ENCODE results near the gene CCDC88C.
A peak's percentile ranks its signal among the peaks of the same experiment; 100 is the strongest.

The CCDC88C gene

GRCh38 chr14:91258011-91258618 lies 159.5 kb downstream of the CCDC88C start:
- peaks cover 16% of the 10 kb centered on the region for H3K4me1 ChIP-seq (ENCODE audit: insufficient read depth, poor library complexity, severe bottlenecking)
- no peak for TF ChIP-seq CTCF (IDR thresholded peaks at IDR 0.05; ENCODE audit: poor library complexity, severe bottlenecking)
- no peak overlapping the region for H3K4me3 ChIP-seq (ENCODE audit: severe bottlenecking)
- DNase-seq (ENCODE audit: low spot score) (peak; percentile 92), ATAC-seq (ENCODE audit: low read depth) (peak; percentile 76)
- no peaks in the 10 kb centered on the region for H3K9me3 ChIP-seq (ENCODE audit: severe bottlenecking)
- no peaks in the 10 kb centered on the region for H3K27me3 ChIP-seq (ENCODE audit: insufficient read depth, poor library complexity, severe bottlenecking)
- H3K36me3 ChIP-seq (ENCODE audit: low read depth) = no peaks in the 10 kb centered on the region
- peak overlapping the region; percentile 89 for H3K27ac ChIP-seq (ENCODE audit: poor library complexity, severe bottlenecking)

DNA sequence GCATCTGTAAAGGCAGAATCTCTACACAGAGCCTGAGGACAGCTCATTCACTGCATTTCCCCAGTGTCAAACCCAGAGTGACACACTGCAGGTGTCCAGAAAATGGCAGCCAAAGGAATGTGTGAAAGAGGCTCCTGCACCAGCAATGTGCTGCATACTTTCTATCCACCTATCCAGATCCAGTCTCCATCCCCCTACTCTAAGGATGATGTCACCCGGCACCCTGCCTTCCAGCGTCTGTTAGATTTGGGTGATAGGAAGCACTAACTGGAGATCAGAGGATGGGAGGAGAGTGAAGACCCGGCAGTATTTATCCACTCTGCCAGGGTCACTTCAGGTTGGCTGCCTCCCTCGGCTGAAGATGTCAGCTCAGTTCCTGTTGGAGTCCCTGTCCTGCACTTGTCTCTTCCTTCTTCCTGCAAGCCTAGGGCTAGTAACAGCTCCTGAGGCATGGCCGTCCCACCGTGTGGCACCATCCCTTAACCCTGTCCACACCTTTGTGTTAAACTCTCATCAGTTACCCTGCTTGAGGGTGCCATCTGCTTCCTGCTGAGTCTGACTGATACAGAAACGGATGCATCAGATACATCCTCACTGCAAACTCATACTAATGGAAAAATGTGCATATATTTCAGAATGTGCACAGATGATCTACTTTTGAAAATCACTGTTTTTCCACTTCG lies 160.2 kb downstream of the CCDC88C start:
- no peak for TF ChIP-seq CTCF (IDR thresholded peaks at IDR 0.05; ENCODE audit: poor library complexity, severe bottlenecking)
- DNase-seq (ENCODE audit: low spot score) (no peak), ATAC-seq (ENCODE audit: low read depth) (no peak)
- H3K36me3 ChIP-seq (ENCODE audit: low read depth) = no peaks in the 10 kb centered on the region
- H3K4me3 ChIP-seq (ENCODE audit: severe bottlenecking) = no peak overlapping the region
- H3K27ac ChIP-seq (ENCODE audit: poor library complexity, severe bottlenecking) = peak overlapping the region; percentile 89
- no peaks in the 10 kb centered on the region for H3K27me3 ChIP-seq (ENCODE audit: insufficient read depth, poor library complexity, severe bottlenecking)
- peaks cover 16% of the 10 kb centered on the region for H3K4me1 ChIP-seq (ENCODE audit: insufficient read depth, poor library complexity, severe bottlenecking)
- H3K9me3 ChIP-seq (ENCODE audit: severe bottlenecking) = no peaks in the 10 kb centered on the region

DNA sequence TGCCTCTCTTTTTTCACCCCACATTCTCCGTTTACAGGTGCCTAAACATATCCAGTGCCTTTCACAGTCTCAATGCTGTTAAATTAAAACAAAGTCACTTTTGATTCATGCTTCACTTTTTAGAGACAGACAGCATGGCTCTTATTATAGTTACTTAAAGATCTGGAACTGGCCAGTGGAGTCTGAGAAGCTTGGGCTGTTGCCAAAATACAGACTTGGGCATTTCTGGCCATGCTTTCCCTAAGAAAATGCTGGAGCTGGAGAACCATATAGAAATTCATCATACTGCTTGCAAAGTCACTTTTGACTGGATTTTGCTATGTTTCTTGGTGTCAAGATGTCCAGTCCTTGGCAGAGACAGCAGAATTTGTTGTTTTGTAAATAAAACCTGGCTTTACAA lies 161.0 kb downstream of the CCDC88C start:
- no peak for ATAC-seq (ENCODE audit: low read depth)
- H3K27ac ChIP-seq (ENCODE audit: poor library complexity, severe bottlenecking) = peak overlapping the region; percentile 89

GRCh38 chr14:91255026-91255695 lies 162.5 kb downstream of the CCDC88C start:
- no peak for DNase-seq (ENCODE audit: low spot score)
- H3K27ac ChIP-seq (ENCODE audit: poor library complexity, severe bottlenecking) = peak overlapping the region; percentile 19
- H3K4me1 ChIP-seq (ENCODE audit: insufficient read depth, poor library complexity, severe bottlenecking) = peaks cover 16% of the 10 kb centered on the region

More for the DNA sequence above, 161.0 kb downstream of the CCDC88C start:
- H3K4me3 ChIP-seq (ENCODE audit: severe bottlenecking) = no peak overlapping the region
- no peaks in the 10 kb centered on the region for H3K9me3 ChIP-seq (ENCODE audit: severe bottlenecking)
- no peaks in the 10 kb centered on the region for H3K36me3 ChIP-seq (ENCODE audit: low read depth)
- H3K4me1 ChIP-seq (ENCODE audit: insufficient read depth, poor library complexity, severe bottlenecking) = peaks cover 16% of the 10 kb centered on the region
- H3K27me3 ChIP-seq (ENCODE audit: insufficient read depth, poor library complexity, severe bottlenecking) = no peaks in the 10 kb centered on the region
- TF ChIP-seq CTCF (IDR thresholded peaks at IDR 0.05; ENCODE audit: poor library complexity, severe bottlenecking) = no peak
- DNase-seq (ENCODE audit: low spot score) = no peak

More at GRCh38 chr14:91255026-91255695, 162.5 kb downstream of the CCDC88C start:
- TF ChIP-seq CTCF (IDR thresholded peaks at IDR 0.05; ENCODE audit: poor library complexity, severe bottlenecking) = peak; percentile 20
- no peak overlapping the region for H3K4me3 ChIP-seq (ENCODE audit: severe bottlenecking)
- no peaks in the 10 kb centered on the region for H3K27me3 ChIP-seq (ENCODE audit: insufficient read depth, poor library complexity, severe bottlenecking)
- ATAC-seq (ENCODE audit: low read depth) = peak; percentile 8; the same call in 1 of the 3 replicates
- H3K36me3 ChIP-seq (ENCODE audit: low read depth) = no peaks in the 10 kb centered on the region
- no peaks in the 10 kb centered on the region for H3K9me3 ChIP-seq (ENCODE audit: severe bottlenecking)

All from RWPE2 (cell line).